Tibial nerve (tissue), 4 donors: ENCODE measurements around the gene SDF2L1.
"Not testable (repeated sequence)": the region's sequence is repeated elsewhere in the genome, so short reads cannot be mapped to it uniquely, and the experiment has no call there.

ENCODE experiments used
- EP300 ChIP-seq, 2 donors: sonication (generic); formaldehyde crosslinking; IDR thresholded peaks; one replicate each; pipeline ENCODE4 v1.6.1; 2017; ENCODE audit warnings: antibody characterized with exemption in 2 of 2, mild to moderate bottlenecking in 1 of 2
- TF ChIP-seq, protein P1 (sequence below), 5 experiments: fragments of 200-600 bp in 3 of 5; fragments of 450-650 bp in 2 of 5; sonication (generic) in 3 of 5; IDR thresholded peaks; one replicate each; pipeline ENCODE4 v1.5.1; 2016 to 2019; ENCODE audit warnings: antibody characterized with exemption in 5 of 5, mild to moderate bottlenecking in 3 of 5, moderate library complexity in 2 of 5

- TF ChIP-seq, protein P1, sequence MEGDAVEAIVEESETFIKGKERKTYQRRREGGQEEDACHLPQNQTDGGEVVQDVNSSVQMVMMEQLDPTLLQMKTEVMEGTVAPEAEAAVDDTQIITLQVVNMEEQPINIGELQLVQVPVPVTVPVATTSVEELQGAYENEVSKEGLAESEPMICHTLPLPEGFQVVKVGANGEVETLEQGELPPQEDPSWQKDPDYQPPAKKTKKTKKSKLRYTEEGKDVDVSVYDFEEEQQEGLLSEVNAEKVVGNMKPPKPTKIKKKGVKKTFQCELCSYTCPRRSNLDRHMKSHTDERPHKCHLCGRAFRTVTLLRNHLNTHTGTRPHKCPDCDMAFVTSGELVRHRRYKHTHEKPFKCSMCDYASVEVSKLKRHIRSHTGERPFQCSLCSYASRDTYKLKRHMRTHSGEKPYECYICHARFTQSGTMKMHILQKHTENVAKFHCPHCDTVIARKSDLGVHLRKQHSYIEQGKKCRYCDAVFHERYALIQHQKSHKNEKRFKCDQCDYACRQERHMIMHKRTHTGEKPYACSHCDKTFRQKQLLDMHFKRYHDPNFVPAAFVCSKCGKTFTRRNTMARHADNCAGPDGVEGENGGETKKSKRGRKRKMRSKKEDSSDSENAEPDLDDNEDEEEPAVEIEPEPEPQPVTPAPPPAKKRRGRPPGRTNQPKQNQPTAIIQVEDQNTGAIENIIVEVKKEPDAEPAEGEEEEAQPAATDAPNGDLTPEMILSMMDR (IDR thresholded peaks at IDR 0.05): not testable (repeated sequence)
- not testable (repeated sequence) for TF ChIP-seq EP300 (IDR thresholded peaks at IDR 0.05)
Measured at GRCh38 chr22:21645513-21645912, 3.4 kb downstream of the SDF2L1 start.
